ENCODE results near the gene MARK3.

The MARK3 gene

DNA sequence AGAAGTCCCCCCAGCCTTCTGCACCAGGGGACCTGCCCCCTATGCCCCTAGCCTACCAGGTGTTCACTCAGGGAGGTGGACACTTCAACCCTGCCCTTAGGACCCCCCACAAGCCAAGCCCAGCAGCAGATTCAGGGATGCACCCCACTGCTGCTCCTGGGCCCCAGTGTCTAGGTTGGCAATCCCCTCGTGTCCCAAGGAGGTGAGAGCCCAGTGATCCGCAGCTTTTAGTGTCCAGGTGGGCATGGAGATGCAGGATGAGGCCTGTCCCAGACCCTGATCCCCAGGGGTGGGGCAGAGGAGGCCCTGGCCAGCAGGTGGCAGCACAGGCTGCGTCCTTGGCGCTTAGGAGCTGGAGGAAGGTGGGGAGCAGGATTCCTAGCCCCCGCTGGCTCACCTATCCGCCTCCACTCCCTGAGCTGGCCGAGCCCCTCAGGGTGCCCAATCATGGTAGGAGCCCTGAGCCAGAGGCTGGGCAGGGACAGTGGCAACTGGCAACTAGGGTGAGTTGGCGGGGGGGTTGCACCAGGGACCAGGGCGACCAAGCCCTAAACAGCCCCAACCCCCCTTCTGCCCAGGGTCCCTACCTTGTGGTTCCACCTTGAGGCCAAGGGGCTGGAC is 133.3 kb downstream of the MARK3 start:
- peaks cover 6 to 57% of the 10 kb centered on the region in 2 donors for H3K4me1 ChIP-seq (ENCODE audit: control insufficient read depth in 1 of 2, insufficient read depth in 2 of 2, low read length in 2 of 2)
- H3K27me3 ChIP-seq (ENCODE audit: low read depth, low read length), result no peaks in the 10 kb centered on the region
- peaks cover 0 to 4% of the 10 kb centered on the region in 2 donors for H3K36me3 ChIP-seq (ENCODE audit: control insufficient read depth in 1 of 2, insufficient read depth in 2 of 2, low read length in 2 of 2)
- no peak overlapping the region for H3K27ac ChIP-seq (ENCODE audit: low read length)
- no peak overlapping the region for H3K4me3 ChIP-seq (ENCODE audit: low read depth in 1 of 2, low read length in 2 of 2)
- no peaks in the 10 kb centered on the region for H3K9me3 ChIP-seq (ENCODE audit: control insufficient read depth in 1 of 2, low read length in 2 of 2)

DNA sequence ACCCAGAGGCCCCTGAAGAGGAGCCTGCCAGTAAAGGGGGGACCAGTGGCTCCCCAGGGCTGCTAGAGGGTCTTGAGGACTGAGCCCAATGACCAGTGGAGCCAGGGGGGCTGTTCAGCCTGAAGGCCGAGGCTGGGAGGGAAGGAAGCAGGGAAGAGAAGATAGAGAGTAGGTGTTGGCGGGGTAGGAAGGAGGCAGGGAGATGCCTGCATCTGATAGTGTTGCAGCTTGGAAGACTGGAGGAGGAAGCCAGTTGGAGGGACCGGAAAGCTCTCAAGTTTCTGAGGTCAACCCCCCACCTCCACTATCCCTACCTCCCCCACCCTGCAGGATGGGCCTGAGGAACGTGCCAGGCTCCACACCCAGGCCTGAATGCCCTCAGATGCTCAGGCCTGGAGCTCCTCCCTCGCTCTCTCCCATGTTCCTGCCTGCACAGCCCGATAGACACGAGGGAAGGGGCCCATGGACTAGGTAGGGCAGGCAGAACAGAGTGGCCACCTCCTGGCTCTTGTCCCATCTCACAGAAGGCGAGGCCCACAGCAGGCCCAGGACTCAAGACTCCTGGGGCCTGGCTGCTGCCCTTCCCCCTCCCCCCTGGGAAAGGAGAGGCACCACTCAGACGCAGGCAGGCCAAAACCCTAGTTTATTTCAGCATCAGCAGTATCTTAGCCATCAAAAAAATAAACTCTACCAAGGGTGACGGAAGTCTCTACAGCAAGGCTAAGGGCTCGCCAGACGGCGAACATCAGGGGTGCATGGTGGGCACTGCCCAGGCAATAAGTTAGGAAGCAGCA is 134.0 kb downstream of the MARK3 start:
- Histone ChIP-seq H3K27me3 (ENCODE audit: low read depth, low read length) (no peaks in the 10 kb centered on the region), H3K9me3 (ENCODE audit: control insufficient read depth in 1 of 2, low read length in 2 of 2) (no peaks in the 10 kb centered on the region), H3K4me1 (ENCODE audit: control insufficient read depth in 1 of 2, insufficient read depth in 2 of 2, low read length in 2 of 2) (peaks cover 6 to 52% of the 10 kb centered on the region in 2 donors), H3K27ac (ENCODE audit: low read length) (no peak overlapping the region), H3K36me3 (ENCODE audit: control insufficient read depth in 1 of 2, insufficient read depth in 2 of 2, low read length in 2 of 2) (peaks cover 0 to 4% of the 10 kb centered on the region in 2 donors), H3K4me3 (ENCODE audit: low read depth in 1 of 2, low read length in 2 of 2) (no peak overlapping the region)

DNA sequence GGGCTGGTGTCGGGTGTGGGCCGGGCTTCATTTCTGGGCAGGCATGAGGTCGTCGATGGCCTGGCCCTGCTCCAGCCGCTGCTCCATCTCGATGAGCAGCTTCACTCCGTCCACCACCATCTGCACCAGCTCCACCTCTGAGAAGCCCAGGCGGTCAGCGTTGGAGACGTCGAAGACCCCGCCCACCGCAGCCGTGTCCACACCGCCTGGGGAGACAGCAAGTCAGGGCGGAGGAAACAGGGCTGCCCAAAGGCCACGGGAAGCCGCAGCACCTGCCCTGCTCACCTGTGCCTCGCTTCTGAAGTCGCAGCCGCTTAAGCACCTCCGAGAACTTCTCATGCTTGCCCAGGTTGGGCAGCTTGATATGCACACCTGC is 134.6 kb downstream of the MARK3 start:
- Histone ChIP-seq H3K4me3 (ENCODE audit: low read depth in 1 of 2, low read length in 2 of 2) (peak overlapping the region in 1 of 2 donors; percentile 82), H3K27me3 (ENCODE audit: low read depth, low read length) (no peaks in the 10 kb centered on the region), H3K36me3 (ENCODE audit: control insufficient read depth in 1 of 2, insufficient read depth in 2 of 2, low read length in 2 of 2) (peaks cover 0 to 4% of the 10 kb centered on the region in 2 donors), H3K4me1 (ENCODE audit: control insufficient read depth in 1 of 2, insufficient read depth in 2 of 2, low read length in 2 of 2) (peaks cover 6 to 52% of the 10 kb centered on the region in 2 donors), H3K27ac (ENCODE audit: low read length) (no peak overlapping the region), H3K9me3 (ENCODE audit: control insufficient read depth in 1 of 2, low read length in 2 of 2) (no peaks in the 10 kb centered on the region)

DNA sequence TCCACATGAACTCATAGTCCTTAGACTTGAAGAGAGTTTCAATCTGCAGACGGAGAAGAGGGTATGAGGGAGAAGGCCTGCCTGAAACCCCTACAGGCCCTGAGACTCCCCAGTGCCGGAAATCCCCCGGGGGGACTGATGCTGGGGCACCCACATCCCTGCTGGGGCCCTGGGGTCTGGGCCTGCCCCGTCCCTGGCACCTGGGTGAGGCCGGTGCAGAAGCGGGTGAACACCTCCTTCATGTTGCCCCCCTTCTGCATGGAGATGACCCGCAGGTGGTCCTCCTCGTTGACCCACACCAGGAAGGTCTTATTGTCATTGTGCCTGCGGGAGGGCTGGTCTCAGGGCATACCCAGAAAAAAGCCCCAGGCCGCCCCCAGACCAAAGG is 135.0 kb downstream of the MARK3 start:
- Histone ChIP-seq H3K27ac (ENCODE audit: low read length) (no peak overlapping the region), H3K4me3 (ENCODE audit: low read depth in 1 of 2, low read length in 2 of 2) (peak overlapping the region in 1 of 2 donors; percentile 82)

DNA sequence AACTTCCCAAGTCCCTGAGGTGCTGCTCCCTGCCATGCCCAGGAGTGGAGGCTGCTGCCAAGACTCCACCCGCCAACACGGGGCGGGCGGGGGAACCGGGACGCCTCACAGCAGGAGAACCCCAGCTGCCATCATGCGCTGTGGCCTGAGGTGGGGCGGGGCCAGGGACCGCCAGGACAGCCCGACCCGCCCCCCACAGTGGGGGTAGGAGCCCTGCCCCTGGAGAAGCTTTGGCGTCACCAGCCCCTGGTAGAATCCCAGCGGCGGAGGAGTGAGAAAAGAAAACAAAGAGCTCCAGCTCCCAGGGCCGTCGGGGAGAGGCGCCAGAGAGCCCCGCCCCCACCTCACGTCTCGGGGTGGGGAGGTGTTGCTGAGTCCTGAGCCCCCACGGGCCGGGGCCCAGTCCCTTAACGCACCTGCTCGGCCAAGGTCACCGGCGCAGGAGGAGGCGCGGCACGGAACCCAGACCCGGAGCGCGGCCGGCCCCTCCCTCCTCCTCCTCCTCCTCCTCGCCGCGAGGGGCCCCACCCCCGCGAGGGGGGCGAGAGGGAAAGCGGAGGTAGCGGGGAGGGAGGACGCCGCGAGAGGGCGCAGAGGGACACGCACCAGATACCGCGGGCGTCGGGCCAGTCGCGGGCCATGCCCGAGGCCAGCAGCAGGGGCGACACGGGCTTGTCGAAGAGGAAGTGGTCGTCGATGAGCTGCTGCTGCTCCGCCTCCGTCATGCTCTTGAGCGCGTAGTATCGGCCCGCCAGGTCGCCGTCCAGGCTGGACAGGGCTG is 135.6 kb downstream of the MARK3 start:
- no peaks in the 10 kb centered on the region for H3K27me3 ChIP-seq (ENCODE audit: low read depth, low read length)
- H3K27ac ChIP-seq (ENCODE audit: low read length), result no peak overlapping the region
- peak overlapping the region; percentile 7 to 82 for H3K4me3 ChIP-seq (ENCODE audit: low read depth in 1 of 2, low read length in 2 of 2)
- H3K36me3 ChIP-seq (ENCODE audit: control insufficient read depth in 1 of 2, insufficient read depth in 2 of 2, low read length in 2 of 2), result peaks cover 0 to 4% of the 10 kb centered on the region in 2 donors
- H3K9me3 ChIP-seq (ENCODE audit: control insufficient read depth in 1 of 2, low read length in 2 of 2), result no peaks in the 10 kb centered on the region
- H3K4me1 ChIP-seq (ENCODE audit: control insufficient read depth in 1 of 2, insufficient read depth in 2 of 2, low read length in 2 of 2), result peaks cover 6 to 52% of the 10 kb centered on the region in 2 donors

More for the DNA sequence above, 135.0 kb downstream of the MARK3 start:
- no peaks in the 10 kb centered on the region for H3K27me3 ChIP-seq (ENCODE audit: low read depth, low read length)
- H3K36me3 ChIP-seq (ENCODE audit: control insufficient read depth in 1 of 2, insufficient read depth in 2 of 2, low read length in 2 of 2), result peaks cover 0 to 4% of the 10 kb centered on the region in 2 donors
- H3K4me1 ChIP-seq (ENCODE audit: control insufficient read depth in 1 of 2, insufficient read depth in 2 of 2, low read length in 2 of 2), result peaks cover 6 to 52% of the 10 kb centered on the region in 2 donors
- H3K9me3 ChIP-seq (ENCODE audit: control insufficient read depth in 1 of 2, low read length in 2 of 2), result no peaks in the 10 kb centered on the region

DNA sequence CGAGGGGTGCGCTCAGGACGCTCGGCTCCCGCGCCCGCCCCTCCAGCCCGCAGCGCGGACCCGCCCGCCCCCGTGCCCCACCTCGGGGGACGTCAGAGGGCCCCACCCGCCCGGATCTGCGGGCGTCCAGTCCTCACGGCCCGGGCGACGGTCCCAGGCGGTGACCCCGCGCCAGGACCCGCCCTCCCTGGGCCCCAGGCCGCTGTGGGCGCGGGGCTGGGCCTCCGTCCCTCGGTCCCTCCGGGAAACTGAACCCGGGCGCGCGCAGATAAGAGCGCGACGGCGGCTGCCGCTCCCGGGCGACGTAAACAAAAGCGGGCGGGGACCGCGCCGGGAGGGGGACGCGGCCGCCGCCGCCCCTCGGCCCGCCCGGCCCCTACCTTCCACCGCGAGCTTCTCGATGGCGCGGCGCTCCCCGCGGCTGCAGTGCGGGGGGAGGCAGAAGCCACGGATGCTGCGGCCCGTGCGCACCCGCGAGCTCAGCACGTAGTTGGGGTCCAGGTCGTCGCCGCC is 136.3 kb downstream of the MARK3 start:
- H3K4me3 ChIP-seq (ENCODE audit: low read depth in 1 of 2, low read length in 2 of 2), result peak overlapping the region in 1 of 2 donors; percentile 82
- H3K4me1 ChIP-seq (ENCODE audit: control insufficient read depth in 1 of 2, insufficient read depth in 2 of 2, low read length in 2 of 2), result peaks cover 6 to 52% of the 10 kb centered on the region in 2 donors
- no peaks in the 10 kb centered on the region for H3K9me3 ChIP-seq (ENCODE audit: control insufficient read depth in 1 of 2, low read length in 2 of 2)
- peaks cover 0 to 4% of the 10 kb centered on the region in 2 donors for H3K36me3 ChIP-seq (ENCODE audit: control insufficient read depth in 1 of 2, insufficient read depth in 2 of 2, low read length in 2 of 2)
- no peak overlapping the region for H3K27ac ChIP-seq (ENCODE audit: low read length)
- no peaks in the 10 kb centered on the region for H3K27me3 ChIP-seq (ENCODE audit: low read depth, low read length)

DNA sequence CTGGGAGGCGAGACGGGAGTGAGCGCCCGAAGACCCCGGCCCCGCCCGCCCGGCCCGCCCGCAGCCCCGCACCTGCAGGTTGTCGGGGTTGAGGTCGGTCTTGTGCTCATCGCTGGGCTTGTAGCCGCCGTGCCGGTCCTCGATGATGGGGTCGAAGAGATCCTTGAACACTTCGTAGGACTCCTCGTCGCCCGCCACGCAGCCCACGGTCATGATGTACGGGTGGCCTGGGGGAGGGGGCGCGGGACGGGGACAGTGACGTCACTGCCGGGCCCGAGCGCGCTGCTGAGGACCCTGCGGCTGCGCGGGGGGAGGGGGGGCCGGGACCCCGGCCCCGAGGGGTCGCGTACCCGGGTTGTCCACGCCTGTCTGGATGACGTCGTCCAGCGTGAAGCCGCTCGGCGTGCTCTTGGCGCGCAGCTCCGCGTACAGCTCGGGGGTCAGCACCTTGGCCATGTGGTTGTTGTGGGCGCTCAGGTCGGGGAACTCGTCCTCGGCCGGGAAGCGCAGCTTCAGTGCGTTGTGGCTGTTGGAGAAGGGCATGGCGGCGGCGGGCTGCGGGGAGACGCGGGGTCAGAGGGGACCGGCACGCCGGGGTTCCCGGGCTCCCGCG is 136.8 kb downstream of the MARK3 start:
- H3K9me3 ChIP-seq (ENCODE audit: control insufficient read depth in 1 of 2, low read length in 2 of 2), result no peaks in the 10 kb centered on the region
- peaks cover 6 to 50% of the 10 kb centered on the region in 2 donors for H3K4me1 ChIP-seq (ENCODE audit: control insufficient read depth in 1 of 2, insufficient read depth in 2 of 2, low read length in 2 of 2)
- H3K4me3 ChIP-seq (ENCODE audit: low read depth in 1 of 2, low read length in 2 of 2), result peak overlapping the region; percentile 46 to 82
- H3K27ac ChIP-seq (ENCODE audit: low read length), result no peak overlapping the region
- peaks cover 0 to 4% of the 10 kb centered on the region in 2 donors for H3K36me3 ChIP-seq (ENCODE audit: control insufficient read depth in 1 of 2, insufficient read depth in 2 of 2, low read length in 2 of 2)
- no peaks in the 10 kb centered on the region for H3K27me3 ChIP-seq (ENCODE audit: low read depth, low read length)

DNA sequence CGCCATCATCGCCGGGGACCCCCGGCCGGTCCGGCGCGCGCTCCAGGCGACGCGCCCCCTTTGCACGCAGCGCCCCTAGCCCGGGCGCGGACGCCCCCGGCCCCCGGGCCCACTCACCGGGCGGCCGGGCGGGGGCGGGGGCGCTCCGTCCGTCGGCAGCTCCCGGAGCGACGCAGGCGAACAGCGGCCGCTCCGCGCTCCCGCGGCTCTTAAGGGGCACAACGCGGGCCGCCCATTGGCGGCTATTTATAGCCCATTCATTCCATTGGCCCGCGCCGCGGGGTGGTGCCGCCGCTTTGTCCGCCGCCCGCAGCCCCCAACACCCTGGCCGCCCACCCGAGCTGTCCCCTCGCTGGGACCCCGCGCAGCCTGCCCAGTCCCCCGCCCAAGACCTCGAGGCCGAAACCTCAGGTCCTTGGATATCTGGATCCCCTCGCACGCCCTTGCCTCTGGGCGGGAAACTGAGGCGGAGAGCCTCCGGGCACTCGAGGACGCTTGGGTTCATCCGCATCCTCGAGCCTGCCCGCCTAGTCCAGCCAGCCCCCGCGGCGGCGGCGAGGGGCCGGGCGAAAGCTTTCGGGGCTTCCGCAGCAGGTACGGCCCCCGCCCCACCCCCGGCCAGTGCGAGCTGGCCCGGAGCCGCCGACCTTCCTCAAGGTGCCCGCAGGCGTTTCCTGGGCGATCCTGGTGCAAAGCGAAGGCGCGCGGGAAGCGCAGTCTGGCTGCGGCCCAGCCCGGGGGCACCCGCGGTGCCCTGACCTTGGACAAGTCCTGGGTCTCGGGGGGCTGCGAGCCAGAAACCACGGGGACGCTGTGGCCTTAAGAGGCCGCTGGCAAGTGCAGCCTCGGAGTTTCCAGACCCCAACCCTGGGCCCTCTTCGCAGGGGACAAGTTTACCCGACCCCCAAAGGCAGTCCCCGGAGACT is 137.7 kb downstream of the MARK3 start, which contains the start of gene CKB:
TSS of gene CKB (minus strand) at position 182 of the 926 bp plus-strand sequence. CDS start 337 bp downstream, outside the sequence.
- Histone ChIP-seq H3K27me3 (ENCODE audit: low read depth, low read length) (no peaks in the 10 kb centered on the region), H3K4me3 (ENCODE audit: low read depth in 1 of 2, low read length in 2 of 2) (peak within 1 kb of the TSS; percentile 46 to 82), H3K9me3 (ENCODE audit: control insufficient read depth in 1 of 2, low read length in 2 of 2) (no peaks in the 10 kb centered on the region), H3K36me3 (ENCODE audit: control insufficient read depth in 1 of 2, insufficient read depth in 2 of 2, low read length in 2 of 2) (peaks cover 0 to 4% of the 10 kb centered on the region in 2 donors), H3K27ac (ENCODE audit: low read length) (no peak within 1 kb of the TSS), H3K4me1 (ENCODE audit: control insufficient read depth in 1 of 2, insufficient read depth in 2 of 2, low read length in 2 of 2) (peaks cover 6 to 46% of the 10 kb centered on the region in 2 donors)

DNA sequence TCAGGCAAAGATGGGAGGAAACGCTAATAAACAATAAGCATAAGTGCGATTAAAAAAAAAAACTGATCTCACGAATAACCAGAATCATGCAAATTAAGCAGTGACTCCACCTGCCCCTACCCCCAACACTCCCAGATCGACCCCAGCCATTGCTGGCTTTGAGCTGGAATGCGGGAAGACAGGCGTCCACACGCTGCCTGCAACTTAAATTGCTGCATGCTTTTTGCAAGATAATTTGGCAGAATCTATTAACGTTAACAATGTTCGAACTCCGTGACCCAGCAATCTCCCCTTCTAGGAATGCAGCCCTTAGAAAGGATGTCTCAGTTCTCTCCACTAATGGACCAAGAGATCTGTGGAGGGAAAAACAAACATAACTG is 138.3 kb downstream of the MARK3 start:
- H3K4me3 ChIP-seq (ENCODE audit: low read depth in 1 of 2, low read length in 2 of 2), result peak overlapping the region in 1 of 2 donors; percentile 65
- no peaks in the 10 kb centered on the region for H3K9me3 ChIP-seq (ENCODE audit: control insufficient read depth in 1 of 2, low read length in 2 of 2)
- peaks cover 4 to 46% of the 10 kb centered on the region in 2 donors for H3K4me1 ChIP-seq (ENCODE audit: control insufficient read depth in 1 of 2, insufficient read depth in 2 of 2, low read length in 2 of 2)
- H3K27me3 ChIP-seq (ENCODE audit: low read depth, low read length), result no peaks in the 10 kb centered on the region
- H3K27ac ChIP-seq (ENCODE audit: low read length), result no peak overlapping the region
- peaks cover 0 to 4% of the 10 kb centered on the region in 2 donors for H3K36me3 ChIP-seq (ENCODE audit: control insufficient read depth in 1 of 2, insufficient read depth in 2 of 2, low read length in 2 of 2)

Data from muscle layer of duodenum (tissue), 2 donors.